Mesenchymal stem cell (in vitro differentiated cells and primary cell): Measurements from ENCODE around the gene IP6K2.
"Not testable (repeated sequence)": the region's sequence is repeated elsewhere in the genome, so short reads cannot be mapped to it uniquely, and the experiment has no call there.

Experiments used
- DNase-seq: peaks from one replicate; pipeline ENCODE4 v3.0.0-alpha.2; 2013
- H2AFZ ChIP-seq: one replicate; pipeline ENCODE4 v1.6.1; 2013; ENCODE audit warnings: low read depth, mild to moderate bottlenecking, control low read depth, inconsistent platforms, low read length, moderate library complexity
- H2AK5ac ChIP-seq: 2 replicates; pipeline ENCODE4 v1.6.1; 2013; ENCODE audit warnings: low read length, moderate library complexity, mild to moderate bottlenecking, inconsistent platforms; ENCODE audit not compliant: severe bottlenecking
- H2BK120ac ChIP-seq: one replicate; pipeline ENCODE4 v1.6.1; 2013; ENCODE audit warnings: low read depth, mild to moderate bottlenecking, inconsistent platforms, low read length, moderate library complexity
- H2BK12ac ChIP-seq, 2 experiments: one replicate each; pipeline ENCODE4 v1.6.1; 2013; ENCODE audit warnings: inconsistent platforms in 2 of 2, low read length in 2 of 2, mild to moderate bottlenecking in 2 of 2, moderate library complexity in 2 of 2, control low read depth in 1 of 2
- H2BK15ac ChIP-seq: one replicate; pipeline ENCODE4 v1.6.1; 2013; ENCODE audit warnings: mild to moderate bottlenecking, low read depth, inconsistent platforms; ENCODE audit not compliant: poor library complexity, severe bottlenecking
- H2BK5ac ChIP-seq: 2 replicates; pipeline ENCODE4 v1.6.1; 2013; ENCODE audit warnings: low read depth, mild to moderate bottlenecking, low read length, control low read depth, inconsistent platforms; ENCODE audit not compliant: poor library complexity, severe bottlenecking
- H3K14ac ChIP-seq, 2 experiments: one replicate each; pipeline ENCODE4 v1.6.1; 2013; ENCODE audit warnings: inconsistent platforms in 2 of 2, low read length in 2 of 2, control low read depth in 1 of 2, mild to moderate bottlenecking in 1 of 2, moderate library complexity in 1 of 2
- H3K18ac ChIP-seq, 2 experiments: one replicate each; pipeline ENCODE4 v1.6.1; 2013; ENCODE audit warnings: inconsistent platforms in 2 of 2, low read length in 2 of 2, control low read depth in 1 of 2, low read depth in 1 of 2, mild to moderate bottlenecking in 1 of 2
- H3K23ac ChIP-seq, 2 experiments: one replicate each; pipeline ENCODE4 v1.6.1; 2013; ENCODE audit warnings: inconsistent platforms in 2 of 2, low read length in 2 of 2, mild to moderate bottlenecking in 2 of 2, moderate library complexity in 2 of 2, control low read depth in 1 of 2
- H3K27ac ChIP-seq: 2 replicates; pipeline ENCODE4 v1.5.1; 2013; ENCODE audit warnings: mild to moderate bottlenecking, moderate library complexity, low read length, control low read depth, inconsistent platforms; ENCODE audit not compliant: poor library complexity, severe bottlenecking
- H3K27me3 ChIP-seq, 2 experiments: 2 replicates each; pipeline versions ENCODE4 v1.6.1 to v1.7.0; 2013; ENCODE audit warnings: low read length in 2 of 2, mild to moderate bottlenecking in 2 of 2, moderate library complexity in 2 of 2, control low read depth in 1 of 2, inconsistent platforms in 1 of 2; ENCODE audit not compliant: control insufficient read depth in 1 of 2, insufficient read depth in 1 of 2
- H3K36me3 ChIP-seq, 2 experiments: 2 replicates each; pipeline versions ENCODE4 v1.6.1 to v1.7.0; 2013; ENCODE audit warnings: low read length in 2 of 2, control low read depth in 1 of 2, inconsistent platforms in 1 of 2, low read depth in 1 of 2, mild to moderate bottlenecking in 1 of 2; ENCODE audit not compliant: insufficient read depth in 2 of 2, control insufficient read depth in 1 of 2
- H3K4ac ChIP-seq, 2 experiments: one replicate each; pipeline ENCODE4 v1.6.1; 2013; ENCODE audit warnings: inconsistent platforms in 2 of 2, low read length in 2 of 2, mild to moderate bottlenecking in 2 of 2, moderate library complexity in 2 of 2, control low read depth in 1 of 2, low read depth in 1 of 2
- H3K4me1 ChIP-seq: 2 replicates; pipeline ENCODE4 v1.6.1; 2013; ENCODE audit warnings: low read depth, low read length, control low read depth; ENCODE audit not compliant: control insufficient read depth, insufficient read depth
- H3K4me2 ChIP-seq: 2 replicates; pipeline ENCODE4 v1.6.1; 2013; ENCODE audit warnings: low read length, mild to moderate bottlenecking, inconsistent platforms; ENCODE audit not compliant: poor library complexity, severe bottlenecking
- H3K4me3 ChIP-seq, 2 experiments: 2 replicates each; pipeline versions ENCODE4 v1.5.1 to v1.7.0; 2013; ENCODE audit warnings: low read length in 2 of 2, mild to moderate bottlenecking in 2 of 2, control low read depth in 1 of 2, low read depth in 1 of 2; ENCODE audit not compliant: insufficient read depth in 1 of 2
- H3K79me1 ChIP-seq: replicated peaks from 2 replicates; pipeline ENCODE4 v1.6.1; 2013; ENCODE audit warnings: mild to moderate bottlenecking, control low read depth, low read length, inconsistent platforms; ENCODE audit not compliant: poor library complexity, severe bottlenecking
- H3K9ac ChIP-seq: 2 replicates; pipeline ENCODE4 v1.7.0; 2013; ENCODE audit warnings: mild to moderate bottlenecking, low read length, moderate library complexity
- H3K9me3 ChIP-seq: 2 replicates; pipeline ENCODE4 v1.7.0; 2013; ENCODE audit warnings: mild to moderate bottlenecking, low read length; ENCODE audit not compliant: control insufficient read depth
- H4K8ac ChIP-seq: one replicate; pipeline ENCODE4 v1.6.1; 2013; ENCODE audit warnings: inconsistent platforms, mild to moderate bottlenecking, low read length, moderate library complexity
- H4K91ac ChIP-seq: one replicate; pipeline ENCODE4 v1.6.1; 2013; ENCODE audit warnings: mild to moderate bottlenecking, low read length, inconsistent platforms
- WGBS: methylation state at CpG from one replicate; pipeline ENCODE4 v1.1.7; 2013; ENCODE audit warnings: mixed read lengths; 5-methylcytosine and 5-hydroxymethylcytosine counted together

The IP6K2 gene

GRCh38 chr3:48759531-48759930, 42.5 kb upstream of the IP6K2 start:
- H2BK120ac ChIP-seq, H3K23ac ChIP-seq, H2AK5ac ChIP-seq, H4K91ac ChIP-seq, H3K14ac ChIP-seq, H3K79me1 ChIP-seq, H3K27me3 ChIP-seq, H2AFZ ChIP-seq, H3K4me2 ChIP-seq, H3K4me1 ChIP-seq, H4K8ac ChIP-seq, H3K4me3 ChIP-seq, H2BK5ac ChIP-seq, H3K18ac ChIP-seq, H3K9ac ChIP-seq, H2BK15ac ChIP-seq, H2BK12ac ChIP-seq, H3K27ac ChIP-seq, DNase-seq, H3K4ac ChIP-seq, H3K9me3 ChIP-seq: not testable (repeated sequence)
- 96% methylated on average over 6 of the region's 6 CpGs for WGBS
- peaks cover 6 to 62% of the 10 kb centered on the region in 2 experiments for H3K36me3 ChIP-seq

DNA sequence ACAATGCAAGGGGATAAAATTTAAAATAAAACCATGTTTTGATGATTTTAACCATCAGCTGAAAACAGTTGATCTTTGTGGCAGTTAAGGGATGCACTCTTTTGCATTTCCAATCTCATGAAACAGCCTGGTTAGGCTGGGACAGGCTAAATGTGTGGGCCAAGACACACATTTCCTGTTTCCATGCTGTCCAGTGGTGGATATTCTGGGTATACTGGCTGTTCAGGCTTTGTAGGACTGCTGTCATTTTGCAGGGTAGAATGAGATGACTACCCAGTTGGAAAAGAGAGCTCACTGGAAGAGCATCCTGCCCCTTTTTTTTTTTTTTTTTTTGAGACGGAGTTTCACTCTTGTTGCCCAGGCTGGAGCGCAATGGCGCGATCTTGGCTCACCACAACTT, 42.0 kb upstream of the IP6K2 start:
- DNase-seq: no peak
- no peak overlapping the region for H3K4me2 ChIP-seq
- H3K4me3 ChIP-seq: no peak overlapping the region
- no peak overlapping the region for H3K18ac ChIP-seq
- no peak overlapping the region for H2BK15ac ChIP-seq
- no peak overlapping the region for H3K27ac ChIP-seq
- H3K4me1 ChIP-seq: no peaks in the 10 kb centered on the region
- H2BK5ac ChIP-seq: no peak overlapping the region
- no peak overlapping the region for H3K23ac ChIP-seq
- H3K36me3 ChIP-seq: peaks cover 5 to 58% of the 10 kb centered on the region in 2 experiments
- no peak overlapping the region for H2AFZ ChIP-seq
- H3K4ac ChIP-seq: no peak overlapping the region
- no peaks in the 10 kb centered on the region for H3K27me3 ChIP-seq
- no peak overlapping the region for H4K91ac ChIP-seq
- no peak overlapping the region for H3K9ac ChIP-seq
- H2BK12ac ChIP-seq: no peak overlapping the region
- H2BK120ac ChIP-seq: no peak overlapping the region
- peaks cover 3% of the 10 kb centered on the region for H3K79me1 ChIP-seq
- no peaks in the 10 kb centered on the region for H3K9me3 ChIP-seq
- no CpG with 5 or more reads among the region's 4 CpGs for WGBS
- no peak overlapping the region for H4K8ac ChIP-seq
- H3K14ac ChIP-seq: no peak overlapping the region
- H2AK5ac ChIP-seq: no peak overlapping the region

GRCh38 chr3:48756640-48757039, 39.6 kb upstream of the IP6K2 start:
- Histone ChIP-seq H3K4me1 (no peaks in the 10 kb centered on the region), H3K23ac (no peak overlapping the region), H3K18ac (no peak overlapping the region), H2AK5ac (no peak overlapping the region), H3K14ac (no peak overlapping the region), H3K4me2 (no peak overlapping the region), H3K36me3 (peaks cover 7 to 57% of the 10 kb centered on the region in 2 experiments), H2BK5ac (no peak overlapping the region), H3K27me3 (no peaks in the 10 kb centered on the region), H4K91ac (no peak overlapping the region), H3K79me1 (peaks cover 5% of the 10 kb centered on the region), H2BK15ac (no peak overlapping the region), H3K4ac (no peak overlapping the region), H2BK120ac (no peak overlapping the region), H3K27ac (no peak overlapping the region), H3K9me3 (no peaks in the 10 kb centered on the region), H2BK12ac (no peak overlapping the region), H2AFZ (no peak overlapping the region), H3K9ac (no peak overlapping the region), H3K4me3 (no peak overlapping the region), H4K8ac (no peak overlapping the region)
- 82% methylated on average over 5 of the region's 5 CpGs for WGBS
- peak; percentile 18 for DNase-seq

DNA sequence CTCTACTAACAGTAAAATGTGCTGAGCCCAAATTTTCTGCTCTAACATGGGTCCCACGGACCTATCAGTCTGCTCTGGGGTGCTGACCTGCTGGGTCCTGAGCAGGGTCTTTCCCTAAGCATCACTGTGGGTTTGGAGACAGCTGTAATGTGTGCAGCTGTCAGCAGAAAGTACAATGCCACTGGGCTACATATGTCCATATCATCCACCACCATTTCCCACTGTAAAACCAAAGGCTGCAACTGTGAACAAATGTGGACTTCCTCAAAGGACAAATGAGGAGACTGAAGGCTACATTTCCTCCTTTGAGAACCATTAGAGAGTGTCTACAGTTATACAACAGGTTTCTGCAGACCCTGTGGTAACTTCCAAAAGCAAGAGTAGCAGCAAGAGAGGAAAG, 33.8 kb upstream of the IP6K2 start:
- no peak overlapping the region for H4K8ac ChIP-seq
- no peak overlapping the region for H2BK120ac ChIP-seq
- no peak overlapping the region for H3K4me3 ChIP-seq
- 82% methylated on average over 1 of the region's 1 CpG for WGBS
- H3K23ac ChIP-seq: no peak overlapping the region
- H2AFZ ChIP-seq: no peak overlapping the region
- H3K36me3 ChIP-seq: peaks cover 16 to 65% of the 10 kb centered on the region in 2 experiments
- H2BK12ac ChIP-seq: no peak overlapping the region
- no peak overlapping the region for H3K18ac ChIP-seq
- no peak overlapping the region for H2BK15ac ChIP-seq
- no peak overlapping the region for H3K14ac ChIP-seq
- H3K4me1 ChIP-seq: no peaks in the 10 kb centered on the region
- DNase-seq: no peak
- no peaks in the 10 kb centered on the region for H3K9me3 ChIP-seq
- no peak overlapping the region for H2AK5ac ChIP-seq
- no peak overlapping the region for H3K4me2 ChIP-seq
- H3K27ac ChIP-seq: no peak overlapping the region
- H3K4ac ChIP-seq: no peak overlapping the region
- H3K9ac ChIP-seq: no peak overlapping the region
- H3K79me1 ChIP-seq: peaks cover 3% of the 10 kb centered on the region
- no peak overlapping the region for H4K91ac ChIP-seq
- H2BK5ac ChIP-seq: no peak overlapping the region
- H3K27me3 ChIP-seq: no peaks in the 10 kb centered on the region
